K562 (cell line): ENCODE data around the gene CCDC136. TPM values are rescaled to one million over a fixed set of nuclear protein-coding genes. Genes with fewer than 3 reads are reported as not detected.

Experiments
- E2F6 ChIP-seq, 2 experiments: IDR thresholded peaks; 2 replicates each; pipeline ENCODE4 v1.6.1; 2011; ENCODE audit warnings: borderline replicate concordance in 1 of 2, control low read depth in 1 of 2, low read depth in 1 of 2, low read length in 1 of 2, mild to moderate bottlenecking in 1 of 2, mixed read lengths in 1 of 2, moderate library complexity in 1 of 2; ENCODE audit not compliant: insufficient read depth in 1 of 2, insufficient read length in 1 of 2, poor library complexity in 1 of 2, severe bottlenecking in 1 of 2; ENCODE audit errors: extremely low read depth in 1 of 2
- HES1 ChIP-seq: fragments of 450-650 bp; IDR thresholded peaks from 2 replicates; pipeline ENCODE4 v1.6.1; 2016; ENCODE audit warnings: low read depth, mild to moderate bottlenecking, moderate library complexity
- KAT7 ChIP-seq: sonication (generic); formaldehyde crosslinking; IDR thresholded peaks from 2 replicates; pipeline ENCODE4 v1.8.0; 2022; ENCODE audit warnings: missing genetic modification reagents, mild to moderate bottlenecking, borderline replicate concordance
- LEF1 ChIP-seq: fragments of 450-650 bp; IDR thresholded peaks from 2 replicates; pipeline ENCODE4 v1.6.1; 2016; ENCODE audit warnings: mild to moderate bottlenecking
- MBD2 ChIP-seq: sonication (generic); IDR thresholded peaks from 2 replicates; pipeline ENCODE4 v1.6.1; 2016; ENCODE audit warnings: low read depth, borderline replicate concordance
- NFRKB ChIP-seq: fragments of 450-650 bp; IDR thresholded peaks from 2 replicates; pipeline ENCODE4 v1.6.1; 2016; ENCODE audit warnings: low read depth
- NR4A1 ChIP-seq, 2 experiments: fragments of 250-450 bp in 1 of 2; fragments of 450-650 bp in 1 of 2; sonication (Bioruptor Pico) in 1 of 2; IDR thresholded peaks; 2 replicates each; pipeline versions ENCODE4 v1.4.0 to v1.6.1; 2016 to 2020; ENCODE audit warnings: mild to moderate bottlenecking in 2 of 2, missing compliant biosample characterization in 1 of 2, missing genetic modification characterization in 1 of 2, moderate library complexity in 1 of 2
- POLR2G ChIP-seq: fragments of 200-400 bp; formaldehyde crosslinking; IDR thresholded peaks from 2 replicates; pipeline ENCODE4 v1.6.1; 2017; ENCODE audit warnings: low read depth, mild to moderate bottlenecking, antibody characterized with exemption, low read length, moderate library complexity
- PRPF4 ChIP-seq: fragments of 200-400 bp; formaldehyde crosslinking; IDR thresholded peaks from one replicate; pipeline ENCODE4 v1.6.1; 2017; ENCODE audit warnings: low read length, low read depth, mild to moderate bottlenecking; ENCODE audit not compliant: insufficient read depth, poor library complexity, severe bottlenecking
- SFPQ ChIP-seq: fragments of 200-400 bp; formaldehyde crosslinking; IDR thresholded peaks from 2 replicates; pipeline ENCODE4 v1.6.1; 2017; ENCODE audit warnings: mild to moderate bottlenecking, low read depth, low read length, moderate library complexity
- ZBTB8A ChIP-seq: fragments of 450-650 bp; IDR thresholded peaks from 2 replicates; pipeline ENCODE4 v1.6.1; 2018; ENCODE audit warnings: mild to moderate bottlenecking, moderate library complexity; ENCODE audit not compliant: partially characterized antibody
- ZC3H8 ChIP-seq: fragments of 450-650 bp; IDR thresholded peaks from 2 replicates; pipeline ENCODE4 v1.6.1; 2017
- ZNF133 ChIP-seq: fragments of 250-450 bp; sonication (Bioruptor Pico); IDR thresholded peaks from 2 replicates; pipeline ENCODE4 v1.4.0; 2020; ENCODE audit warnings: mild to moderate bottlenecking
- polyA plus RNA-seq, 8 experiments: library from polyadenylated mRNA; depleted of rRNA in 4 of 8; stranded (reverse) in 5 of 8; unstranded in 3 of 8; fragments of >200 nt; fragmentation: Nextera tagmentation in 2 of 8; fragmentation: Illumina TruSeq in 1 of 8; extraction: Ambion mirVana in 2 of 8; extraction: Trizol in 1 of 8; gene quantifications; 2 replicates each; pipeline versions ENCODE4 v1.2.1 to v1.2.3, GENCODE V29; 2011 to 2014; ENCODE audit warnings: inconsistent platforms in 1 of 8, missing spikeins in 1 of 8
- total RNA-seq, 7 experiments: library from RNA; depleted of rRNA in 6 of 7; stranded (reverse); fragments of >200 nt in 6 of 7; fragmentation: Illumina TruSeq in 2 of 7; extraction: Trizol in 2 of 7; gene quantifications; 2 replicates each; pipeline versions ENCODE4 v1.2.1 to v1.2.3, GENCODE V29; 2011 to 2021; ENCODE audit warnings: low replicate concordance in 1 of 7
- TF ChIP-seq, protein P1 (sequence below): conservative IDR thresholded peaks from 2 replicates; pipeline ENCODE4 v1.6.1; 2011; ENCODE audit warnings: low read depth, mild to moderate bottlenecking, low read length; ENCODE audit not compliant: control insufficient read depth
- TF ChIP-seq, protein P2 (sequence below): sonication (generic); formaldehyde crosslinking; IDR thresholded peaks from 2 replicates; pipeline ENCODE4 v1.8.1; 2022; ENCODE audit warnings: missing genetic modification reagents
- TF ChIP-seq, protein P3 (sequence below): sonication (generic); formaldehyde crosslinking; IDR thresholded peaks from 2 replicates; pipeline ENCODE4 v1.4.0; 2020; ENCODE audit warnings: mild to moderate bottlenecking, missing genetic modification reagents

The CCDC136 gene
- total and polyA plus RNA-seq, 9 of the 15 experiments (the other 6 are each of a cell fraction or from before 2014, with no cell fraction given): 2.4 to 40.8 (median 26.5) TPM

- TF ChIP-seq, protein P1, sequence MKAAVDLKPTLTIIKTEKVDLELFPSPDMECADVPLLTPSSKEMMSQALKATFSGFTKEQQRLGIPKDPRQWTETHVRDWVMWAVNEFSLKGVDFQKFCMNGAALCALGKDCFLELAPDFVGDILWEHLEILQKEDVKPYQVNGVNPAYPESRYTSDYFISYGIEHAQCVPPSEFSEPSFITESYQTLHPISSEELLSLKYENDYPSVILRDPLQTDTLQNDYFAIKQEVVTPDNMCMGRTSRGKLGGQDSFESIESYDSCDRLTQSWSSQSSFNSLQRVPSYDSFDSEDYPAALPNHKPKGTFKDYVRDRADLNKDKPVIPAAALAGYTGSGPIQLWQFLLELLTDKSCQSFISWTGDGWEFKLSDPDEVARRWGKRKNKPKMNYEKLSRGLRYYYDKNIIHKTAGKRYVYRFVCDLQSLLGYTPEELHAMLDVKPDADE: peak; percentile 79
- TF ChIP-seq E2F6 (IDR thresholded peaks at IDR 0.05; ENCODE audit: borderline replicate concordance in 1 of 2, extremely low read depth in 1 of 2, insufficient read depth in 1 of 2, insufficient read length in 1 of 2, low read depth in 1 of 2, low read length in 1 of 2, poor library complexity in 1 of 2, severe bottlenecking in 1 of 2) (peak in 1 of 2 experiments; percentile 60), ZBTB8A (no peak), ZC3H8 (no peak), LEF1 (no peak), POLR2G (peak; percentile 95), SFPQ (no peak), HES1 (no peak), NR4A1 (CRISPR knock-in tag; IDR thresholded peaks at IDR 0.05) (no peak), NR4A1 (tag; IDR thresholded peaks at IDR 0.05) (no peak), PRPF4 (no peak), MBD2 (0 out of 2 replicates have a peak, but pooled peaks have one; percentile 19), NFRKB (no peak), ZNF133 (CRISPR knock-in tag) (no peak), KAT7 (CRISPR knock-in tag) (peak; percentile 49; the same call in 1 of the 2 replicates)
- TF ChIP-seq, protein P2, sequence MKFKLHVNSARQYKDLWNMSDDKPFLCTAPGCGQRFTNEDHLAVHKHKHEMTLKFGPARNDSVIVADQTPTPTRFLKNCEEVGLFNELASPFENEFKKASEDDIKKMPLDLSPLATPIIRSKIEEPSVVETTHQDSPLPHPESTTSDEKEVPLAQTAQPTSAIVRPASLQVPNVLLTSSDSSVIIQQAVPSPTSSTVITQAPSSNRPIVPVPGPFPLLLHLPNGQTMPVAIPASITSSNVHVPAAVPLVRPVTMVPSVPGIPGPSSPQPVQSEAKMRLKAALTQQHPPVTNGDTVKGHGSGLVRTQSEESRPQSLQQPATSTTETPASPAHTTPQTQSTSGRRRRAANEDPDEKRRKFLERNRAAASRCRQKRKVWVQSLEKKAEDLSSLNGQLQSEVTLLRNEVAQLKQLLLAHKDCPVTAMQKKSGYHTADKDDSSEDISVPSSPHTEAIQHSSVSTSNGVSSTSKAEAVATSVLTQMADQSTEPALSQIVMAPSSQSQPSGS (CRISPR knock-in tag): no peak
- TF ChIP-seq, protein P3, sequence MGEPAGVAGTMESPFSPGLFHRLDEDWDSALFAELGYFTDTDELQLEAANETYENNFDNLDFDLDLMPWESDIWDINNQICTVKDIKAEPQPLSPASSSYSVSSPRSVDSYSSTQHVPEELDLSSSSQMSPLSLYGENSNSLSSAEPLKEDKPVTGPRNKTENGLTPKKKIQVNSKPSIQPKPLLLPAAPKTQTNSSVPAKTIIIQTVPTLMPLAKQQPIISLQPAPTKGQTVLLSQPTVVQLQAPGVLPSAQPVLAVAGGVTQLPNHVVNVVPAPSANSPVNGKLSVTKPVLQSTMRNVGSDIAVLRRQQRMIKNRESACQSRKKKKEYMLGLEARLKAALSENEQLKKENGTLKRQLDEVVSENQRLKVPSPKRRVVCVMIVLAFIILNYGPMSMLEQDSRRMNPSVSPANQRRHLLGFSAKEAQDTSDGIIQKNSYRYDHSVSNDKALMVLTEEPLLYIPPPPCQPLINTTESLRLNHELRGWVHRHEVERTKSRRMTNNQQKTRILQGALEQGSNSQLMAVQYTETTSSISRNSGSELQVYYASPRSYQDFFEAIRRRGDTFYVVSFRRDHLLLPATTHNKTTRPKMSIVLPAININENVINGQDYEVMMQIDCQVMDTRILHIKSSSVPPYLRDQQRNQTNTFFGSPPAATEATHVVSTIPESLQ (CRISPR knock-in tag): no peak
These were observed at the start of gene CCDC136 (continued) for GRCh38 chr7:128791121-128791971.
